WTC11 (cell line): ENCODE measurements around the gene CYLC1. TPM values are rescaled to one million over a fixed set of nuclear protein-coding genes. Genes with fewer than 3 reads are reported as not detected.

Experiments used
- ATAC-seq: fragments of 200-7000 bp; cut with Tn5 transposase; 2 replicates; pipeline ENCODE4 v1.10.0; 2021; ENCODE audit warnings: mild to moderate bottlenecking, moderate library complexity
- CTCF ChIA-PET: fragments of 300-600 bp; sonication (Branson Sonifier 250); formaldehyde crosslinking; loops from one replicate; lab custom pipeline; 2021; ENCODE audit warnings: antibody characterized with exemption; lab: Charles Lee
- POLR2A ChIA-PET: fragments of 350-600 bp; sonication (Branson Sonifier 250); formaldehyde crosslinking; loops from one replicate; lab custom pipeline; 2021; ENCODE audit warnings: antibody characterized with exemption; lab: Charles Lee
- DNase-seq: peaks from one replicate; pipeline ENCODE4 v3.0.0; 2021; ENCODE audit warnings: low spot score
- H3K27ac Mint-ChIP-seq: 2 replicates; pipeline ENCODE4 v1.8.0; 2021; ENCODE audit warnings: mixed read lengths
- H3K27me3 Mint-ChIP-seq: 2 replicates; pipeline ENCODE4 v1.8.0; 2021; ENCODE audit warnings: low read depth, mild to moderate bottlenecking, moderate library complexity, mixed read lengths
- H3K36me3 Mint-ChIP-seq: 2 replicates; pipeline ENCODE4 v1.8.0; 2021; ENCODE audit warnings: mixed read lengths
- H3K4me1 Mint-ChIP-seq: 2 replicates; pipeline ENCODE4 v1.8.0; 2022; ENCODE audit warnings: mixed read lengths
- H3K4me3 Mint-ChIP-seq: 2 replicates; pipeline ENCODE4 v1.8.0; 2021; ENCODE audit warnings: mild to moderate bottlenecking, moderate library complexity, mixed read lengths
- H3K9me3 Mint-ChIP-seq: 2 replicates; pipeline ENCODE4 v1.8.0; 2021; ENCODE audit warnings: mixed read lengths
- CBFB ChIP-seq: sonication (generic); formaldehyde crosslinking; IDR thresholded peaks from 2 replicates; pipeline ENCODE4 v1.8.1; 2022; ENCODE audit warnings: mild to moderate bottlenecking, low read depth, missing genetic modification reagents
- CREB1 ChIP-seq: sonication (generic); formaldehyde crosslinking; IDR thresholded peaks from 2 replicates; pipeline ENCODE4 v1.8.0; 2023; ENCODE audit warnings: mild to moderate bottlenecking, missing genetic modification reagents
- CTCF ChIP-seq: fragments of 200-600 bp; IDR thresholded peaks from 2 replicates; pipeline ENCODE4 v1.8.0; 2022; ENCODE audit warnings: antibody characterized with exemption
- EMX1 ChIP-seq: fragments of 250-450 bp; sonication (Bioruptor Pico); IDR thresholded peaks from 2 replicates; pipeline ENCODE4 v1.8.0; 2021; ENCODE audit warnings: mild to moderate bottlenecking
- FOXP1 ChIP-seq: sonication (generic); formaldehyde crosslinking; IDR thresholded peaks from 2 replicates; pipeline ENCODE4 v1.8.0; 2022; ENCODE audit warnings: missing genetic modification reagents, mild to moderate bottlenecking, moderate library complexity, borderline replicate concordance
- HMGA2 ChIP-seq: fragments of 250-450 bp; sonication (Bioruptor Pico); IDR thresholded peaks from 2 replicates; pipeline ENCODE4 v1.4.0; 2021; ENCODE audit warnings: mild to moderate bottlenecking, moderate library complexity
- MXD4 ChIP-seq: fragments of 250-450 bp; sonication (Bioruptor Pico); IDR thresholded peaks from 2 replicates; pipeline ENCODE4 v1.8.0; 2021; ENCODE audit warnings: mild to moderate bottlenecking, moderate library complexity, borderline replicate concordance
- OVOL2 ChIP-seq: fragments of 250-450 bp; sonication (Bioruptor Pico); IDR thresholded peaks from 2 replicates; pipeline ENCODE4 v1.9.0; 2021; ENCODE audit warnings: mild to moderate bottlenecking, borderline replicate concordance
- PRDM15 ChIP-seq: sonication (generic); formaldehyde crosslinking; IDR thresholded peaks from 2 replicates; pipeline ENCODE4 v1.8.0; 2022; ENCODE audit warnings: missing genetic modification reagents
- RORB ChIP-seq: fragments of 250-450 bp; sonication (Bioruptor Pico); IDR thresholded peaks from 2 replicates; pipeline ENCODE4 v1.9.0; 2021; ENCODE audit warnings: mild to moderate bottlenecking
- TEAD1 ChIP-seq: sonication (generic); formaldehyde crosslinking; IDR thresholded peaks from 2 replicates; pipeline ENCODE4 v1.8.0; 2022; ENCODE audit warnings: mild to moderate bottlenecking, missing genetic modification reagents
- ZBTB43 ChIP-seq: sonication (generic); formaldehyde crosslinking; IDR thresholded peaks from 2 replicates; pipeline ENCODE4 v1.8.1; 2023; ENCODE audit warnings: mild to moderate bottlenecking, missing genetic modification reagents
- ZNF138 ChIP-seq: sonication (generic); formaldehyde crosslinking; conservative IDR thresholded peaks from 2 replicates; pipeline ENCODE4 v1.8.1; 2022; ENCODE audit warnings: mild to moderate bottlenecking, moderate library complexity, missing genetic modification reagents
- ZNF219 ChIP-seq: sonication (generic); formaldehyde crosslinking; IDR thresholded peaks from 2 replicates; pipeline ENCODE4 v1.8.0; 2023; ENCODE audit warnings: missing genetic modification reagents, mild to moderate bottlenecking, borderline replicate concordance
- ZNF396 ChIP-seq: fragments of 250-450 bp; sonication (Bioruptor Pico); IDR thresholded peaks from 2 replicates; pipeline ENCODE4 v1.8.0; 2021; ENCODE audit warnings: mild to moderate bottlenecking, moderate library complexity, borderline replicate concordance
- total RNA-seq: library from RNA; stranded (reverse); gene quantifications from 3 replicates; pipeline ENCODE4 v1.2.3, GENCODE V29; 2021

The CYLC1 gene
- total RNA-seq, 1 experiment from 2014 or later: not detected

GRCh38 chrX:83845397-83845796 is 15.5 kb upstream of the CYLC1 start:
- Mint-ChIP-seq H3K4me1 (no peaks in the 10 kb centered on the region), H3K27me3 (no peaks in the 10 kb centered on the region), H3K36me3 (no peaks in the 10 kb centered on the region), H3K4me3 (no peak overlapping the region), H3K9me3 (peaks cover 4% of the 10 kb centered on the region; the same call in 1 of the 2 replicates), H3K27ac (no peak overlapping the region)
- CTCF ChIA-PET: interaction anchor here (1.2 kb wide), 1 partner anchor 74 kb away, joined by 3 read pairs; no protein-coding TSS in a partner anchor
- POLR2A ChIA-PET: no interaction called here
- peak; percentile 92 for ATAC-seq
- TF ChIP-seq CTCF: peak; percentile 30; the same call in 1 of the 2 replicates
- no peak for TF ChIP-seq ZNF396 (CRISPR knock-in tag)
- no peak for TF ChIP-seq EMX1 (CRISPR knock-in tag)
- DNase-seq: no peak

GRCh38 chrX:83847339-83847738 is 13.6 kb upstream of the CYLC1 start:
- Mint-ChIP-seq H3K36me3 (no peaks in the 10 kb centered on the region), H3K27me3 (no peaks in the 10 kb centered on the region), H3K27ac (no peak overlapping the region), H3K4me3 (no peak overlapping the region), H3K9me3 (peaks cover 4% of the 10 kb centered on the region; the same call in 1 of the 2 replicates), H3K4me1 (no peaks in the 10 kb centered on the region)
- ATAC-seq (no peak), DNase-seq (no peak)
- TF ChIP-seq ZNF219 (CRISPR knock-in tag) (no peak), PRDM15 (no peak), RORB (no peak), FOXP1 (CRISPR knock-in tag) (no peak), CREB1 (CRISPR knock-in tag) (no peak), ZBTB43 (CRISPR knock-in tag) (no peak), MXD4 (CRISPR knock-in tag) (no peak), CBFB (CRISPR knock-in tag) (no peak), ZNF138 (CRISPR knock-in tag) (no peak)
- ChIA-PET CTCF (no interaction called here), POLR2A (no interaction called here)

- peak; percentile 41 for ATAC-seq
- no peaks in the 10 kb centered on the region for H3K36me3 Mint-ChIP-seq
- DNase-seq: no peak
- no peak overlapping the region for H3K27ac Mint-ChIP-seq
- H3K27me3 Mint-ChIP-seq: no peaks in the 10 kb centered on the region
- no peaks in the 10 kb centered on the region for H3K9me3 Mint-ChIP-seq
- TF ChIP-seq OVOL2: no peak
- TF ChIP-seq HMGA2 (CRISPR knock-in tag): no peak
- H3K4me3 Mint-ChIP-seq: no peak overlapping the region
- peaks cover 12% of the 10 kb centered on the region for H3K4me1 Mint-ChIP-seq
- ChIA-PET POLR2A (no interaction called here), CTCF (no interaction called here)
These were observed 27.6 kb downstream of the CYLC1 start for GRCh38 chrX:83888585-83888984.

- no peaks in the 10 kb centered on the region for H3K27me3 Mint-ChIP-seq
- TF ChIP-seq TEAD1 (CRISPR knock-in tag): no peak
- TF ChIP-seq, all 79 proteins: peak for 0
- H3K4me1 Mint-ChIP-seq: 0 out of 2 replicates have a peak, but pooled peaks cover 4% of the 10 kb centered on the region
- H3K27ac Mint-ChIP-seq: no peak overlapping the region
- H3K4me3 Mint-ChIP-seq: no peak overlapping the region
- H3K36me3 Mint-ChIP-seq: no peaks in the 10 kb centered on the region
- CTCF ChIA-PET: no interaction called here
- ATAC-seq (no peak), DNase-seq (no peak)
- POLR2A ChIA-PET: no interaction called here
- H3K9me3 Mint-ChIP-seq: no peaks in the 10 kb centered on the region
These were observed 31.5 kb downstream of the CYLC1 start for GRCh38 chrX:83892433-83892832.
